Measurements from ENCODE around the gene LITAF.

DNA sequence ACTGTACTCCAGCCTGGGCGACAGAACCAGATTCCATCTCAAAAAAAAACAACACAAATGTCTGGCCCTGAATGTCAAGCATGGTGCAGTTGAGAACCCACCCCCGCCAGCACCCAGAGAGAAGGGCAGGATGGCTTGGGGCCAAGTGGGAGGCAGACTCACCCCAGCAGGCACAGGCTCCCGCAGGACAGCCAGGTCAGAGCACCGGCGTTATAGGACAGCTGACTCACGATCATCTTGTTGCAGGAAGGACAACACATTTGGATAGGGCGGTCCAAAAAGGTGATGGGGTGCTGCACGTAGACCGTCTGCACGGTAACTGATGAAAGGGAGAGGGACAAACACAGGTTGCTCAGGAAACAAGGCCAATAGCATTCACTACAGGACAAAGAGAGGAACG lies 33.3 kb downstream of the LITAF start:
- no peak for TF ChIP-seq CTCF (IDR thresholded peaks at IDR 0.05)
- TF ChIP-seq POLR2A (IDR thresholded peaks at IDR 0.05): no peak
